GM18502 (cell line): ENCODE data around the gene PCDH15.

Experiments
- ATAC-seq: cut with Tn5 transposase; IDR thresholded peaks from one replicate; pipeline ENCODE4 v1.9.1; 2021; ENCODE audit warnings: mild to moderate bottlenecking; ENCODE audit not compliant: unreplicated experiment, poor library complexity

Gene PCDH15

DNA sequence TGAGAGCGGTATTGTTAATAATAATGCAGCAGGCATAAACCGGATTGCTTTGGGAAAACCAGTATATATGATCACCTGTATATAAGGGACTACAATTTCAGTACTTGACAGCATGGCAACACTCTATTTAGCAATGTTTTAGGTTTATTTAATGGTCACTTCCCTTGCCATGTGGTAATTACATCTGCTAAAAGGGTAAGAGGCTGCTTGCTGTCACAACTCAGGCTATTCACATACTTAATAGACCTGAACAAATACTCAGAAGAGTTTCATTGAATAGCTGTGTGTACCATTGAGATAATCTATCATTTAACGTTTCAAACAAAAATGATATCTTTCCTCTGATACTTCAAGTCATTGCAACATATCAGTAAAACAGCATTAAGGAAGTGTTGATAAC, 90.1 kb downstream of the PCDH15 start:
- no peak for ATAC-seq

DNA sequence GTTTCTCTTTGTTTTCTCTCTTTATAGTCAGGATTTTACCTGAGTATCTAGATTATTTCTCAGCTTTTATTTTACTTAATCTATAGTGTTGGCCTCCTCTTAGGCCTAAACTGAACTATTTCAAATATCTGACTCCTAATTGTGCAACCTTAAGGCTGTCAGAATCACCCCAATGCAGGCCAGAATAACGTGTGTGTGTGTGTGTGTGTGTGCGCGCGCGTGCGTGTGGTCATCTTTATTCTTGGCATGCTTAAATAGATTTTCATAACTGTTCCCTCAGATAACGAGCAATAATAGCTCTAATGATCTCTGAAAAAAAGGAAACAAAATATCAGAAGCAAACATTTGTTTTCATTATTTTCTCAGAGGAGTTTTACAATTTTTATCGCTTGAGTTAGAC, 92.4 kb downstream of the PCDH15 start:
- no peak for ATAC-seq

DNA sequence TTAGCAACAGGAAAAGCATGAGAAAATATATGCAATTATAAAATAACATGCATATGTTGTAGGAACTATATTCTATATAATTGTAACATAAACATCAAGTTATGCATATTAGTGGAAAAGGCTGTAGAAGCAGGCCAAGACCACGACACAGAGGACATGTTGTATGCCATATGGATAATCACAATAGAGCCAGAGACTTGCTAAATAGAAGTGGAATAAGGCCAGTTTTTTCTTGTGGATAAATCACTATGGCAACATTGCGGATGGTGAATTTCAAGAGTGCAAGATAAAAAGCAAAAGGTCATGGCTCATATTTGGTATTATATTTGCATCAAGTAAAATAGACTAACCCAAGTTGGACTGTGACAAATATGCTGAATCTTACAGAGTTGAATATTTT, 93.0 kb downstream of the PCDH15 start:
- no peak for ATAC-seq

DNA sequence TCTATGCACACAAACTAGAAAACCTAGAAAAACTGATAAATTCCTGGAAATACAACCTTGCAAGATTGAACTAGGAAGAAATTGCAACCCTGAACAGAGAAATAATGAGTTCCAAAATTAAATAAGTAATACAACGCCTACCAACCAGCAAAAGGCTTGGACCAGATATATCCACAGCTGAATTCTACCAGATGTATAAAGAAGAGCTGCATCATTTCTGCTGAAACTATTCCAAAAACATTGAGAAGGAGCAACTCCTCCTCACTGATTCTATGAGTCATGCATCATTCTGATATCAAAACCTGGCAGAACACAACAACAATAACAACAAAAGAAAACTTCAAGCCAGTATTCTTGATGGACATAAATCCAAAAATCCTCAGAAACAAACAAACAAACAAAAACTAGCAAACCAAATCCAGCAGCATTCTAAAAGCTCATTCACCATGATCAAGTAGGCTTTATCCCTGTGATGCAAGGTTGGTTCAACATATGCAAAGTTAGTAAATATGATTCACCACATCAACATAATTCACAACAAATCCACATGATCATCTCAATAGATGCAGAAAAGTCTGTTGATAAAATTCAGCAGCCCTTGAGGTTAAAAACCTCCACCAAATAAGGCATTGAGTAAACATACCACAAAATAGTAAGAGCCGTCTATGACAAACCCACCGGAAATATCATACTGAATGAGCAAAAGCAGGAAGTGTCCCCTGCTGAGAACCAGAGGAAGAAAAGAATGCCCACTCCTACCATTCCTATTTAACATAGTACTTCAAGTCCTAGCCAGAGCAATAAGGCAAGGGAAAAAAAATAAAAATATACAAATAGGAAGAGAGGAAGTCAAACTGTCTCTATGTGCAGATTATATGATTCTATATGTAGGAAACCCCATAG, 98.2 kb downstream of the PCDH15 start:
- ATAC-seq, result no peak

DNA sequence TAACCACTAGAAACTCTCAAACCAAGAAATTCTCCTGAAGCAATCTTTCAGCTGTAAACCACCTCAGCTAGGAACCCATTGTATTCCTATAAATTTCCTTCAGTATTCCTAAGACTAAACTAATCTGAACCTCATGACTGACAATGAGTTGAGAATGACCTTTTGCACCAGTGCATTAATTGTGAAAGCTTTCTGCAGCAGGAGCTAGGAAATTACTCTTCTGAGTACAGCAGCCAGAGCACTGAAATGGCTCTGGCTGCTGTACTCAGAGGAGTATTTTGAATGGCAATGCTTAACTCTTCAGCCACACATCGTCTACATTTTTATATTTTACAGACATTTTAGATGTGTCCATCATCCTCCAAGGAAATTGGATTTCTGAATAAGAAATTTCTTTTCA, 109.7 kb downstream of the PCDH15 start:
- ATAC-seq, result no peak

DNA sequence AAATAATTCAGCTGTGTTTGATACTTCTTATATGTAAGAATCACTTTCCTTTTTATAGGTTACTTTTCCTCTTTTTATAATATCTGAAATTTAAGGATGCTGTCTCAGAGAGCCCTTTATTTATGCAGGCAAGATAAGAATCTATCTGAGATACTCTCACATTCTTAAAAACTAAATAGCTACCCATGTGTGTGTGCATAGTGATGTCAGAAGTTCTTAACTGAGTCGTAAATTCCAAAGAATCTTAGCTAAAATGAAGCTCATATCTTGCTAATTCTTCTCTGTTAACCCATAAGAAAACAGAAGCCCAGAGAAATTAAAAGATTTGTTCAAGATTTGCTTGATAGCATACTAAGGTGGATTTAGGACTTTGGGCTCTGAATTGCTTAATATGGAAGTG, 118.5 kb downstream of the PCDH15 start:
- ATAC-seq, result no peak

DNA sequence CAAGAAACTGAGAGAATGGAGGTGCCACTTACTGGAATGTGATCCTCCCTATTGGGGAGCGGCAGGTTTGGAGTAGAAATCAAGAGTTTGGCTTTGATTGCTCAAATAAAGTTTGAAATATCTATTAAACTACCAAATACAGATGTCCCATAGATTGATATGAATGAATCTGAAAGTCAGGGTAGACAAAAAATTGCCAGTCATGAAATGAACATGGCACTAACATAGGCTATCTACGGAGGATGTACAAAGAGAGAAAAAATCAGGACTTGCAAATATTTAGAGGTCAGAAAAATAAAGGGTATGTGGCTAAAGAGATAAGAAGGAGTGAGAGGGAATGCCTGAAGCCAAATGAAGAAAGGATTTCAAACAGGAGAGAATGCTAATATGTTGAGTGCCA, 119.9 kb downstream of the PCDH15 start:
- no peak for ATAC-seq

DNA sequence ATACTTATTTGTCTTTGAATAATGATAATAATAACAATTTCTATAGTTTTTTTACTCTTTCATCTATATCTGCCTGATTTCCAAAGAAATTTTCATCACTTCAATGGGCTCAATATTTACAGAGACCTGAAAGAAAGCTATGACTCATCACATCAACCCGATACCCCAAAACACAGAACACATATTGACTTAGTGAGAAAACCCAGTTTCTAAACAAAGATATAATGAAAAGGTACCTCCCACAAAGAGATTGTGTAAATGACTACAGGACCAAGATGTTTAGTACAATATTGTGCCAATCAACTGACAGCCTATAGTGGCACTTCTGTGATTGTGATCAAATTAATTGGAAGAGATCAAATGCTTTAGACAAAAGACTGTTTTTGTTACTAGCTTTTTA, 133.9 kb downstream of the PCDH15 start:
- no peak for ATAC-seq

DNA sequence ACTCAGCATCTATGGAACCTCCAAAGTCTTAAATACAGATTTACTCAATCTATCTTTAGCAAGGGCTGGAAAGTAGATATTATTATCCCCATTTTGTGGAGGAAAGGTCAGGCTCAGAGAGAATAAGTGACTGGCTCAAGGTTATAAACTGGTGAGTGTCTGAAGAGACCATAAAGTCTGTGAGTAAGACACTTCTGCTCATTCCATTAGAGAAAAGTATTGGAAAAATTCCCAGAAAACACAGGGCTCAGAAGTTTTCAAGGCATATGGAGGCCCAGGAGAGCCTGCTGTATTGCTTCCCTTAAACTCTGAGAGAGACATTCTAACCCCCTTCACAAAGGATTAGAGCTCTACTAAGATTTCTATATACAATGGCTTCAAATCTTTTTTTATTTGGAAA, 134.8 kb downstream of the PCDH15 start:
- no peak for ATAC-seq

DNA sequence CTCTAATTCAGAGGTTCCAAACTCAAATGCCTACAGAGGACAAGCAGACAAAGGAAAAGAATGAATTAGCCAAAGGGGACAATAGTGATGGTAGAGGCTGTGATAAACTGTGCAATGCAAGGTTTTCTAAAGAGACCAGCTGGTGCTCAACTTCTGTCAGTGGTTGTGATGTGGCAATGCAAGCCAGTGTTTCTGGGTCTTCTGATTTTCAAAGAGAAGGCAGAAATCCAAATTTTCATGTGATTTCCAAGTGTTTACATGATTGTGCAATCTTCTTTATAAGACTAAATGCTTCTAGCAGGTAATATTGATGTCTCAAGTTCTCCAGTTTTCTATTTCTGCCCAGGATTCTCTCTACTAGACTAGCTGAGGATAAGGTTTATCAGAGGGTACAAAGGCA, 135.9 kb downstream of the PCDH15 start:
- no peak for ATAC-seq

DNA sequence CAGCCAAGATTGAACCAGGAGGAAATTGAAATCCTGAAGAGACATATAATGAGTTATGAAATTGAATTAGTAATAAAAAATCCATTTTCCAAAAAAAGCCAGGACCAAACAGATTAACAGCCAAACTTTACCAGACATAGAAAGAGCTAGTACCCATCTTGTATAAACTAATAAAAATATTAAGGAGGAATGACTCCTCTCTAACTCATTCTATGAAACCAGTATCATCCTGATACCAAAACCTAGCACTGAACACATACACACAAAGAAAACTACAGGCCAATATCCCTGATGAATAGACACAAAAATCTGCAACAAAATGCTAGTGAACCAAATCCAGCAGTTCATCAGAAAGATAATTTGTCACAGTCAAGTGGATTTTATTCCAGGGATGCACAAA, 140.6 kb downstream of the PCDH15 start:
- no peak for ATAC-seq

DNA sequence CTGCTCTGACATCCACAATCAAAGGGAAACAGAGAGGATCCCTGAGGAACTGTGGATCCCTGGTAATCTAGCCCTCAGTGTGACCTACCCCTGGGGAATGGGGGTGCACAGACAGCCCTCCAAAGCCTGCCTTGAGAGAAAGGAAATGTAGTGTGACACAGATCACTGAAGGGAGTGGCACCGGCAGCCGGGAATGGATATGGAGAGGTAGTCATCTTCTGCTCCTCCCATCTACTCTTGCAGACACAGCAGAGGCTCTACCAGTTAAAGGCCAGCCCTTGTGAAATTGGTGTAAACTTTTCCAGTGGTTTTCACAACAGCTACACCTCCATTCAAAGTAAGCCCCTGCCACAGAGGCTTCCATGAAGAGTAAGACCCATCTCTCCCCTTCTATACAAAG, 144.4 kb downstream of the PCDH15 start:
- no peak for ATAC-seq

DNA sequence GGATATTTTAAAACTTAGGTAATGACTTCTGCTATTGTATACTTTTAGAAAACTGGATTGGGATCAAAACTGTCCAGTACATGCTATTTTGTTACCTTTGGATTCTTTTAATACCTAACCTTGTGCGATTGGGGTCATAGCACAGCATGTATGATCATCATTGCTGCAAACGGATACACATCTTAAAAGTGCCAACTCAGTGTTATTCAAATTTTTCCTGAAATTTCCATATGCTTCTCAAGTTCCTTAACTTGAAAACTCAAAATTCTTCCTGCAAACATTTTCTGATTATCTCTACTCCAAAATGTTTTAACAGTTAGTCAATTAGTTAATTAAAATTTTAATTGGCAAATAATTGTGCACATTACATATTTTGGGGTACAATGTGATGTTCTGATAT, 147.5 kb downstream of the PCDH15 start:
- no peak for ATAC-seq

DNA sequence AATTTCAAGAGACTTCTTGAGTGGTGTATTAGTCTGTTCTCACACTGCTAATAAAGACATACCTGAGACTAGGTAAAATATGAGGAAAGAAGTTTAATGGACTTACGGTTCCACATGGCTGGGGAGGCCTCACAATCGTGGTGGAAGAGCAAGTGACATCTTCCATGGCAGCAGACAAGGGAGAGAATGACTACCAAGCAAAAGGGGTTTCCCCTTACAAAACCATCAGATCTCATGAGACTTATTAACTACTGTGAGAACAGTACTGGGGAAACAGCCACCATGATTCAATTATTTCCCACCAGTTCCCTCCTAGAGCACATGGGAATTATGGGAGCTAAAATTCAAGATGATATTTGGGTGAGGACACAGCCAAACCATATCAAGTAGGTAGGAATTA, 150.5 kb downstream of the PCDH15 start:
- no peak for ATAC-seq

DNA sequence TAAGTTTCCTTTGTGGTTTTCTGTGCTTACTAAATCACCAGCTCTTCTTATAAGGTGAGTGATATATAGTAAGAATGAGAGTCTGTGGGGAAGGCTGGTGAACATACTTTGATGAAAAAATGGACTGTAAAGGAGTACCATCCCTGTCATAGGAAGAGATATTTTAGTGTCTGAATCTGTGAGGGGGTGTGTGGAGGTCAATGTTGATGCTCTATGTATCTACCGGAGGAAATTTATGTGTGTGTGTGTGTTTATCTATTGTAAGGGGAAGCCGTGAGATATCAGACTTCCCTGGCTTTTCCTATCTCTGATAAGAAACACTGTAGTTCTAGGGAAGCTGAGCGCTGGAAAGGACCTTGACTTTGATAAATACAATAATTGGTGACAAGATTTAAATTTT, 179.0 kb downstream of the PCDH15 start:
- peak; percentile 47 for ATAC-seq

DNA sequence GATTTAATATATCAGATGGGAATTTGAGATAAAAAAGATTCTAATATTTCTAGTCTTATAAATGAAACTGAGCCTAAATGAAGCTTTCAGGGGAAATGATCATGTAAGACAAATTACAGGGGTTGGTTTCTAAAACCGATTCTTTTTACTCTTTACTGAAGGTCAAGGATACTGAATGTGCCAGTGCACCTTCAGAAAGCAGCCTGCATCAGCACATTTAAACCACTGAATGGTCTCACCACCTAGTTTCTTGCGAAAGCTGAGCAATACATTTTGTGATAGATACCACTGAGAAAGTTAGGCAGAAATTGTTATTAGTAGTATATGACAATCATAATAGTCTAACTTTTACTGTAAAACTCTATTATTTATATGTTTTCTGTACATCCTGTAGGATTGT, 180.7 kb downstream of the PCDH15 start:
- ATAC-seq, result no peak

DNA sequence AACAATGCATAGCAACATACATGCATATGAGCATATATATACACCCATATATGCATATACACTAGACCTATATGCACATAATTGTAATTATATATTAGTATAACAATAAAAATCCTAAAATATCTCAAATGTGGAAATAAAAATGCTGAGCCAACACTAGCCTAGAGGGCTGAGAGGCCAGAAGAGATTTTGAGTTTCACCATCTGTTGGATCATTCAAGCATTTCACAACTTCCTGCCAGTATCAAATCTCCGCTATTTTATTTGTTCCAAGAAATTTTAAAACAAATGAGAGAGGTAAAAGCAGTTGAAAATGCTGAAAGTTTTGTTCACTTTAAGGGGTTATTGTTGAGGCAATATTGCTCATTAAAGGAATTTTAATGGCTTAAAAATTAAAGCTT, 187.0 kb downstream of the PCDH15 start:
- no peak for ATAC-seq

DNA sequence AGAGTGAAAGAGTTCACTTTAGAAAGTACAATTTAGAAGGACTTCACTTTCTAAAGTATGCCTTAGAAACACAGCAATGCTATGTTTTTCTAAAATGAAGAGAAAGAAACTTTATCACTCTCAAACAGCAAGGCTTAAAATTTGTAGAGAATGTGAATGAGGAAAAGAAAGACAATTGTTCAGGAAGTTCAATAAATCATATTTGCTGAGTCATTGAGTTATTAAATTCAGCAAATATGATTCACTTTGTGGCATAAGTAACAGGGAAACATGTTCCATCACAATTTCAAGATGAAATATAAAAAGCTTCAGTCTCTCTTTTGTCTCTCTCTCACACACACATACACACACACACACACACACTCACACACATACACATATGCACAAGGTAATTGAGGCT, 187.9 kb downstream of the PCDH15 start:
- ATAC-seq, result no peak

DNA sequence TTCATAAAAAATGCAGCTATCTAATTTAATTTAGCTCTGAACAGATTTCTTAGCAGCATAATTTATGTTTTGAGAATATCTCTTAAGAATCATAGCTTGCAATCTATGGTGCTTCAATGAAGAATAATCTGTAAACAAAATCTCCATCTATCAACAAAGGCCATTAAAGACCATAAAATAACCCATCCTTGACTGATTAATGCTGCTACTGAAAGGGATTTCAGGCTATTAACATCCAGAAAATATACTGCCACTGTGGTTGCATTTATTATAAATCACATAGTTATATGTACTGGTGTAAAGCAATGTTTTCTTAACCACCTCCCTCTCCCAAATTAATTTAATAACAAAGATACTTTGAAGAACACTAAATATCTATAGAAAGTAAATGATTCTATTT, 191.6 kb downstream of the PCDH15 start:
- no peak for ATAC-seq

DNA sequence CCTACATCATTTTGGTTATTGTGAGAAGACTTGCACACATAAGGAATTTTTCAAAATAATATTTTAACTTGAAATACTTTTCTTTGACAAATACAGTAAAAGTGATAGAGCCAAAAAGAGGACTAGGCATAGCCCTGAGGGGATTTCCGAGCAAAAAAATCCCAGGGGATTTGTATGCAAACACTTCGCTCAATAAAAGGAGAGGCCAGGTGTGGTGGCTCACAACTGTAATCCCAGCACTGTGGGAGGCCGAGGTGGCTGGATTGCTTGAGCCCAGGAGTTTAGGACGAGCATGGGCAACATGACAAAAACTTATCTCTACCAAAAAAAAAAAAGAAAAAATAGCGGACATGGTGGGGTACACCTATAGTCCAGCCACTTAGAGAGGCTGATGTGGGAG, 193.0 kb downstream of the PCDH15 start:
- ATAC-seq, result no peak

DNA sequence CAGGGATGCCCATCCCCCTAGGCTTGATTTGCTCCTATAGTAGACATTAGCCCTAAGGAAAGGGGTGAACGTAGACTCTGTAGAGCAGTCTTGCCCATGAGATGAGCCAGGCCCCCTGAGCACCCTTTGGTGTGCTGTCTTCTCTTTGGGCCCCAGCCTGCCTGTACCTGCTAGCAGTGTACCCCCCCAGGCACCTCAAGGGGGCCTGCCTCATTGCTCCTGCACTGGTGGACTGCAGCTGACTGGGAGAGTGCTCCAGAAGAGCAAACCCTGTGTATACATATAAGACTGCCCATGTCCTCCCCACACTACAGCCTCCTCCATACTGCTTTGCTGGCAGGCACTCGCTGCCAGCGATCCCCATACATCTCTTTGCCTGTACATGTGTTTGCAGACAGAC, 206.7 kb downstream of the PCDH15 start:
- no peak for ATAC-seq

DNA sequence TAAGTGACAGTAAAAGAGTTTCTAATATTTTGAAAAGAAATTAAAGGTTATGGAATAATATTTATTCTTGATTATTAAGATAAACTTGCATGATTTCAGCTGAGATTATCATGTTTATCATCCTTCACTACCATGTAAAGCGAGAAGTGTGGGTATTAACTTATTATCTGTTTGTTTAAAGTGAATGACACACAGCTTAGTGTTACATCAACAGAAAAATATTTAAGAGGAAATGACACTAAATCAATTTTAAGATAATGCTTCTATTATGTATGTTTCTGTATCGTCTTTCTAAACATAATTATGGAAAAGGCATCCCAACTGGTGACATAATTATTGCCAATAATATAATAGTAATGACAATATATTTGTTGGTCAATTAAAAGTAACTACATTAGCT, 213.1 kb downstream of the PCDH15 start:
- no peak for ATAC-seq

DNA sequence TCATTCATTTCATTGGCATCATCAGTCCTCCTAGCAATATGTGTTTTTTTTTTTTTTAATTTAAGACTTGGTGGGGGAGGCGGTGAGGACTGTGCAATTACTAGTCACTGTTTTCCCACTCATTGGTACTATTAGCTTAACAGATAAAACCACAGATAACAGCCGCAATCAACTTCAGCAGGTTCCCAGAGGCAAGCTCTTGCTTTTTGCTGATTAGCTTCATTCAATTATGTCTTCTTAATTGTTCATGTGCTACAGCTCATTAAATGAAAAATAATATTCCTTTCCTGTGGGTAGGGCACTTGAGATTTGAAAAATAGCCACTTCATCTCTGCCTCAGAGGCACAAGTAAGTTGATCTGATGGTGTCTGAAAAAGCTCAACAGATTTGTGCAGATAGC, 215.5 kb downstream of the PCDH15 start:
- no peak for ATAC-seq
